HG02981 (cell line): ENCODE measurements around the gene LDLRAP1.
"Not testable (repeated sequence)": the region's sequence is repeated elsewhere in the genome, so short reads cannot be mapped to it uniquely, and the experiment has no call there.

ENCODE experiments used
- ATAC-seq: cut with Tn5 transposase; IDR thresholded peaks from one replicate; pipeline ENCODE4 v1.9.1; 2021; ENCODE audit warnings: mild to moderate bottlenecking, moderate library complexity; ENCODE audit not compliant: unreplicated experiment

The LDLRAP1 gene

GRCh38 chr1:25600971-25601699 is 57.7 kb downstream of the LDLRAP1 start:
- ATAC-seq, result not testable (repeated sequence)

- ATAC-seq, result not testable (repeated sequence)
Observed at GRCh38 chr1:25603779-25604538, 60.6 kb downstream of the LDLRAP1 start.

DNA sequence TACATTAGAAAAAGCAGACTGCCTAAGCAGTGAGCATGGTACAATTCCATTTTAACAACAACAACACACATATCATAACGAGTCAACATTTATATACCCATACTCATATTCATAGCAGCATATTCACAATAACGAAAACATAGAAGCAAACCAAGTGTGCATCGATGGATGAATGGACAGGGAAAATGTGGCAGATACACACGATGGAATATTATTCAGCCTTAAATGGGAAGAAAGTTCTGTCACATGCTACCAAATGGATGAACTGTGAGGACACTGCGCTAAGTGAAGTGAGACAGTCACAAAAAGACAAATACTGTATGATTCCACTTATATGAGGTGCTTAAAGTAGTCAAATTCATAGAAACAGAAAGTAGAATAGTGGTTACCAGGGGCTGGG is 63.7 kb downstream of the LDLRAP1 start:
- ATAC-seq, result no peak

- peak; percentile 67 for ATAC-seq
Observed at GRCh38 chr1:25608488-25609178, 65.2 kb downstream of the LDLRAP1 start.

GRCh38 chr1:25609921-25610320 is 66.5 kb downstream of the LDLRAP1 start:
- no peak for ATAC-seq

GRCh38 chr1:25610822-25611630 is 67.6 kb downstream of the LDLRAP1 start:
- no peak for ATAC-seq

- no peak for ATAC-seq
Observed at GRCh38 chr1:25611843-25612242, 68.4 kb downstream of the LDLRAP1 start.

DNA sequence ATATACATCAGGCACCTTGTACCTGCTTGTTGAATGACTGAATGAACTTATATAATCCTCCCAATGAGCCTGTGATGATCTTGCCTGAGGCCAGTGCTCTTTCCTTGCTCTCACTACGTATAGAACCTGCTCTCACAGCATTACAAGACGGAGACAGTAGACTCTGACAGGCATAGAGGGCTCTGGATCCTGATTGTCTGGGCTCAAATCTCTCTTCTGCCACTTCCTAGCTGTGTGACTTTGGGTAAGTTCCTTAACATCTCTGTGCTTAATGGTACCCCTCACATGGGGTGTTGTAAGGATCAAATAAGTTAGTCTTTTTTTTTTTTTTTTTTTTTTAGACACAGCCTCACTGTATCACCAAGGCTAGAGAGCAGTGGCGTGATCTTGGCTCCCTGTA is 69.0 kb downstream of the LDLRAP1 start:
- no peak for ATAC-seq

DNA sequence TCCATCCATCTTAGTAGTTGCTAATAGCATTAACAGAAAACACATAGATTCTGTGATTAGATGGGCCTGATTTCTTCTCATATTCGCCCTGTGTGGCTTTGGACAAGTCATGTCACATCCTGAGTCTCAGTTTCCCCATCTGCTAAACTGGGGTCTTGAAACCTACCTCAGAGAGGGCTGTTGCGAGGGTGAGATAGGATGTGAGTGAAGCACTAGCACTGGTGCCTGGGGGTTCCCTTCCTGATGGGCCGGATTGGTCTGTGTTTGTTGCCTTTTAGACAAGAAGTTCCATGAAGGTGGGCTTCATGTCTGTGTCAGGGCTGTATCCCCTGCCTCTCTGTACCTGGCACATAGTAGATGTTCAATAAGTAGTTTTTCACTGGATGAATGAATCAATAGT is 69.7 kb downstream of the LDLRAP1 start:
- ATAC-seq, result no peak

- no peak for ATAC-seq
Observed at GRCh38 chr1:25614501-25615171, 71.2 kb downstream of the LDLRAP1 start.

DNA sequence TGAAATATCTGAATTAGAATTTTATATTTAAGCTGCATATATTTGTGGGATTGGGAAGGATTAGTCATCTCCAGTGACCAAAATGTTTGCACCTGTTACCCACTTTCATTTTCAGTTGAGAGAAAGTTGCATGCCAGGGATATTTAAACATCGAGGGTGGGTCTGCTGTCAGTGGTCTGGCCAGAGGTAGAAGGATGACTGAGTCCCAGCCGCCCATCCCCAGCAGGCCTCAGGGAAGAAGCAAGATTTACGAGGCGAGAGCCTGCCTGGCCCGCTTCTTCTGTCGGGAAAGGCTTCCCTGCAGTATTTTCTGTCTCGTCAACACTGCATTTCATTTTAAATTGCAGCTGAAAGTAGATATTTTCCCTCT is 71.8 kb downstream of the LDLRAP1 start:
- no peak for ATAC-seq

- no peak for ATAC-seq
Observed at GRCh38 chr1:25615563-25616094, 72.2 kb downstream of the LDLRAP1 start.

GRCh38 chr1:25616095-25616986 is 72.9 kb downstream of the LDLRAP1 start, which contains the start of gene MAN1C1:
TSS of gene MAN1C1 (plus strand) at chr1:25616791. CDS start at chr1:25617798, 1,007 bp downstream.
- ATAC-seq, result peak; percentile 52

DNA sequence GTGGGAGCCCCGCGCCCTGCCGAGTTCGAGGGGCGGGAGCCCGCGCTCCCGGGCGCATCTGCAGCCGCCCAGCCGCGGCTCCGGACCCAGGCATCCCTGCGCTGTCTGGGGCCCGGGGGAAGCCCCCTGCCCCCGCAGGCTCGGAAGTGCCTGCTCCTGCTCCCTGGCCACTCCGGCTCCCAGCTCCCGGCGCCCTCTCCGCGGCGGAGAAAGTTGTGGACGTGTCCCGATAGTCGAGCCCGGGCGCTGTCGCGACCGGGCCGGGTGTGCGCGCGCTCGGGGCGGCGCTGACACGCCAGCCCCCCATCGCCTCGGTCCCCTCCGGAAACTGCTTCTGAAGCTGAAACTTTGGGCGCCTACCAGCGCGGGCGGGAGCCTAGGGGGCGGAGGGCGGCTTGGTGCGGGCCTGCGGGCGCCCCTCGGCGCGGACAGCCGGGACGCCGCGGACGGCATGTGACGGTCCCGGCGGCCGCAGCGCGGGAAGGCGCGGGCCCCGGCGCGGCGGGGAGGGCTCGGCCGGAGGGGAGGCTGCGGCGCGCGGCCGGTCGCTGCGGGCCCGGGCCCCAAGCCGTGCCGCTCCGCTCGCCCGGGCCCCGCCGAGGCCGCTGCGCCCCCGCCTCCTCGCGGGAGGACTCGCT is 73.7 kb downstream of the LDLRAP1 start:
- peak; percentile 5 for ATAC-seq

GRCh38 chr1:25617625-25618432 is 74.4 kb downstream of the LDLRAP1 start:
- no peak for ATAC-seq

- no peak for ATAC-seq
Observed at GRCh38 chr1:25618433-25618808, 75.0 kb downstream of the LDLRAP1 start.
